Measurements from ENCODE around the gene TMED9.
"Not testable (repeated sequence)": the region's sequence is repeated elsewhere in the genome, so short reads cannot be mapped to it uniquely, and the experiment has no call there.

TMED9 gene

GRCh38 chr5:177592010-177592834 is at the start of gene TMED9:
Gene TMED9, plus strand, starts transcription at chr5:177592203. Its CDS starts 12 bp downstream, at chr5:177592215.
- peak; percentile 84 to 93 (median 91) for DNase-seq

- DNase-seq: no peak
Observed at GRCh38 chr5:177542816-177543465, 49.1 kb upstream of the TMED9 start.

- DNase-seq: peak; percentile 88 to 94 (median 94)
Observed at GRCh38 chr5:177545487-177546257, 46.3 kb upstream of the TMED9 start.

GRCh38 chr5:177546258-177546741 is 45.7 kb upstream of the TMED9 start:
- DNase-seq: peak; percentile 74 to 91 (median 90)

- no peak for DNase-seq
Observed at GRCh38 chr5:177547736-177548135, 44.3 kb upstream of the TMED9 start.

- DNase-seq: no peak
Observed at GRCh38 chr5:177548495-177548894, 43.5 kb upstream of the TMED9 start.

GRCh38 chr5:177550122-177550521 is 41.9 kb upstream of the TMED9 start:
- DNase-seq: peak in 1 of 3 donors; percentile 16

- DNase-seq: no peak
Observed at GRCh38 chr5:177552839-177553455, 39.1 kb upstream of the TMED9 start.

GRCh38 chr5:177553671-177554429 is 38.2 kb upstream of the TMED9 start:
- DNase-seq: peak; percentile 21 to 60 (median 36)

GRCh38 chr5:177554474-177555111 is 37.4 kb upstream of the TMED9 start, which contains the start of gene FAM193B:
Gene FAM193B, minus strand, starts transcription at chr5:177554563. Its CDS starts 105 bp downstream, at chr5:177554458.
- peak; percentile 94 to 96 (median 95) for DNase-seq

GRCh38 chr5:177555228-177555627 is 36.8 kb upstream of the TMED9 start:
- DNase-seq: no peak

- DNase-seq: no peak
Observed at GRCh38 chr5:177555665-177556064, 36.3 kb upstream of the TMED9 start.

- DNase-seq: peak in 1 of 3 donors; percentile 10
Observed at GRCh38 chr5:177557041-177557647, 34.9 kb upstream of the TMED9 start.

- DNase-seq: no peak
Observed at GRCh38 chr5:177557796-177558195, 34.2 kb upstream of the TMED9 start.

- not testable (repeated sequence) for DNase-seq
Observed at GRCh38 chr5:177559446-177559941, 32.5 kb upstream of the TMED9 start.

- no peak for DNase-seq
Observed at GRCh38 chr5:177565046-177565445, 27.0 kb upstream of the TMED9 start.

- no peak for DNase-seq
Observed at GRCh38 chr5:177568326-177568725, 23.7 kb upstream of the TMED9 start.

- DNase-seq: no peak
Observed at GRCh38 chr5:177569894-177570293, 22.1 kb upstream of the TMED9 start.

GRCh38 chr5:177575488-177575887 is 16.5 kb upstream of the TMED9 start:
- no peak for DNase-seq

GRCh38 chr5:177576169-177576568 is 15.8 kb upstream of the TMED9 start:
- DNase-seq: no peak

- DNase-seq: no peak
Observed at GRCh38 chr5:177578316-177578715, 13.7 kb upstream of the TMED9 start.
